NOMO-1 treated with dmso at 0.1 percent for 144 hours (cell line): ENCODE results near the gene SLC25A23.
A peak's percentile ranks its signal among the peaks of the same experiment; 100 is the strongest.
"Not testable (repeated sequence)": the region's sequence is repeated elsewhere in the genome, so short reads cannot be mapped to it uniquely, and the experiment has no call there.

Source experiments
- DNase-seq: peaks from one replicate; lab custom pipeline; 2025; ENCODE audit not compliant: unreplicated experiment; lab: John Stamatoyannopoulos, UW

SLC25A23 gene

GRCh38 chr19:6457958-6458694, 1.5 kb downstream of the SLC25A23 start:
- DNase-seq, result no peak

GRCh38 chr19:6455924-6456323, 3.7 kb downstream of the SLC25A23 start:
- DNase-seq, result no peak

DNA sequence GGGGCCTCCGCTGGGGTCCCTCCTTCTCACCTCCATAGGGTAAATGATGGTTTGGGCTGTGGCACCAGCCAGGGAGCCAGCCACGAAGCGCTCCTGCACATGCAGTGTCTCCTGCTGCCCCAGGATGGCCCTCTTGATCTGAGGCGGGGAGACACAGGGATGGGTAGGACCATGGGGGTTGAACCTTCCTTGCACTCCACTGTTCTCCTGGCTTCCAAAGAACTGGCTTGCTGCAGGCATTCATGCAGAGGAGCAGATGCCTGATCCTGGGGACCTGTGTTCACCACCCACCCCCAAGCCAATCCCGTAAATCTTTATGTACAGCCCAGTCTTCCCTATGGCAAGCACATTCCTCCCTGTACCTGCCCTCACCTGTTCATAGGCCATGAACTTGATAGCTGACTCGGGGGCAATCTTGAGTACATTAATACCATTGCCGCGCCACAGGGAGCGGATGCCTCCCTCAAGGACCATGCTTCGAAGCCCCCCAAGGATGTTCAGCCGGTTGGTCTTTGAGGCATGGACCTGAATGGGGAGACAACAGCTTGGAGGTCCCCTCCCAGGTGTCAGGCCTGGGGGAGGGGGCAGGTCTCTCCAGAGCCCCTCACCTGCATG, 5.5 kb downstream of the SLC25A23 start:
- DNase-seq, result no peak

DNA sequence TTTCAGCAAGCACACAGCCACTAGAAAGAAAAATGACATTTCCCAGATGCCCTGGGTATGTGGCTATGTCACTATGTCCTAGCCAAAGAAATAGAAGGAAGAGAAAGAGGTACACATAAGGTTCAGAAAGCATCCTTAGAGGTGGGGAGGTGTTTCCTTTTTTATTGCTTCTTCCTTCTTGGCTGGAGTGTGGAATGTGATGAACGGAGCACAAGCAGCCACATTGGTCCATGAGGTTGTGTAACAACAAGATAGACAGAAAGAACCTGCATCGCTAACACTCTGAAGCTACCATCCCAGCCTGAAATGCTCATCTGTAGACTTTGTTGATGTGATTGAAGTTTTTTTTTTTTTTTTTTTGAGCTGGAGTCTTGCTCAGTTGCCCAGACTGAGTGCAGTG, 6.7 kb downstream of the SLC25A23 start:
- no peak for DNase-seq

GRCh38 chr19:6452223-6452614, 7.4 kb downstream of the SLC25A23 start:
- no peak for DNase-seq

DNA sequence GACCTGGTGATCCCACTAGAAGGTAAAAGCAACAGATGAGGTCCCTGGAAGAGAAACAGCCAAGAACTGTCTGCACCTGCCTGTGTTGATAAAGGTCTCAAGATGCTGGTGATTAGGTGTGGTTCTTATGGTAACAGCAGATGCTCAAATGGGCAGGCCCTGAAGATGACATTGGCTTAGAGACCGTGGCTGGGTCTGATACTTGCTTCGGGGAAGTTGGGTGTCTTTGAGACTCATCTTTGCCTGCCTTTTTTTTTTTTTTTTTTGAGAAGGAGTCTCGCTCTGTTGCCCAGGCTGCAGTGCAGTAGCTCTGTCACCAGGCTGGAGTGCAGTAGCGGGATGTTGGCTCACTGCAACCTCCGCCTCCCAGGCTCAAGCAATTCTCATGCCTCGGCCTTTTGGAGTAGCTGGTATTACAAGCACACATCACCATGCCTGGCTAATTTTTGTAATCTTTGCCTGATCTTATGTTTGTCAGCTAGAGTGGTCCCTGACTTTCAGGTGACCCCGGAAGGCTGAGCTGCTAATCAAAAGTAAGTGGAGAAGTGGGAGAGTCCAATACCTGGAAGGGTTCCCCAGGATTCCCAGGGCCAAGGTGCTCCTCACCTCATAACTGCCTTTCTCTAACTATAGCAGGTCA, 7.9 kb downstream of the SLC25A23 start:
- no peak for DNase-seq

DNA sequence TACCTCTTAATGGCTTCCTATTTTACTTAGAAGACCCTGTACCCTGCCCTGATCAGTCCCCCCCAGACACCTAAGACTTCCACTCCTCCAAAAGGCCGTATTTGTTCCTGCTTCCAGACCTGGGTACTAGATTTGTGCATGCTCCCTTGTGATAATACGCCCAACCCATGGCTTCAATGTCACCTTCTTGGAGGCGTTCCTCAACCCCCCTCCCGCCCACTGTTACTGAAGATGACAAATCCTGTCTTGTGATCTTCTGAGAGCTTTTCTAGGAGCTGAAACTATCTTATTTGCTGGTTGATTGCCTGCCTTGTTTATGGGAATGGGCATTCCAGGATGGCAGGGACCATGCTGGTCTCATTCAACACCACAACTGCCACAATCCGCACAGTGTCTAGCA, 9.4 kb downstream of the SLC25A23 start:
- no peak for DNase-seq

DNA sequence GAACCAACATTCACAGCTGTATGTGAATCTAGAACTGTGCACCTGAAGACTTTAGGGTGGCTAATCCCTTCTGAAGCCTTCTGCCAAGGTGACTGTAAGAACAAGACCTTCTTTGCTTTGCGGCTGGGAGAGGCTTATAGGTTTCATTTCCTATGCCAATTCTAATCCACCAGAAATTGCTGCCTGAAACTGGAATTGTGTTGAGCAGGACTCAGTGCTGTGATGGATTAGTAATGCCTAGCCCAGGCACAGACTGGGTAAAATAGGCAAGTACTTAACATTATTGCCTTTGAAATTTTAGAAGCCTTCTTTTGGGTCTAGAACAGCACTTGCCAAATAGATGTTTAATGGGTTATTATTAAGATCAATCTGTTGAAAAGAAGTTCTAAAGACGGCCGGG, 11.5 kb downstream of the SLC25A23 start:
- no peak for DNase-seq

GRCh38 chr19:6446452-6446851, 13.1 kb downstream of the SLC25A23 start:
- no peak for DNase-seq

DNA sequence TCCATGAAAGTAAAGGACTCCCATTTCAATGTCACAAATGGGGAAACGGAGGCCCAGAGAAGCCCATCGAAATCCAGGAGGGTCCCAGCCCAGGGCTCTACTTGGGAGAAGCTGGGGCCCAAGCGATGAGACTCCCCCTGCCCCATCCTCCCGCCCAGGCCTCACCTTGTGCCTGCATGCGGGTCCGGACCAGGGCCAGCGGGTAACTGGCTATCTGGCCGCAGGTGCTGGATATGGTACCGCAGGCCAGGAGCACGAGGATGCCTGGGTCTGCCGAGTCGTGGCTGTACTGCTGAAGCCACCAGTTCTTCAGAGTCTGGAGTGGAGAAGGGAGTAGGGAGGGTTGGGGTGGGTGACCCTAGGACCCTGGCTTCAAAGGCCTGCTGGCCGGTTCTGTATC, 15.6 kb downstream of the SLC25A23 start:
- no peak for DNase-seq

- no peak for DNase-seq
Measured at GRCh38 chr19:6442087-6442688, 17.4 kb downstream of the SLC25A23 start.

GRCh38 chr19:6440905-6441304, 18.7 kb downstream of the SLC25A23 start:
- DNase-seq, result no peak

GRCh38 chr19:6439743-6440142, 19.8 kb downstream of the SLC25A23 start:
- no peak for DNase-seq

- no peak for DNase-seq
Measured at GRCh38 chr19:6433663-6434062, 25.9 kb downstream of the SLC25A23 start, which contains the start of gene SLC25A41. Gene SLC25A41, minus strand, starts transcription at chr19:6433763. Its CDS starts 70 bp downstream, at chr19:6433693.

GRCh38 chr19:6433165-6433564, 26.4 kb downstream of the SLC25A23 start:
- DNase-seq, result no peak

- DNase-seq, result no peak
Measured at GRCh38 chr19:6431891-6432290, 27.7 kb downstream of the SLC25A23 start.

DNA sequence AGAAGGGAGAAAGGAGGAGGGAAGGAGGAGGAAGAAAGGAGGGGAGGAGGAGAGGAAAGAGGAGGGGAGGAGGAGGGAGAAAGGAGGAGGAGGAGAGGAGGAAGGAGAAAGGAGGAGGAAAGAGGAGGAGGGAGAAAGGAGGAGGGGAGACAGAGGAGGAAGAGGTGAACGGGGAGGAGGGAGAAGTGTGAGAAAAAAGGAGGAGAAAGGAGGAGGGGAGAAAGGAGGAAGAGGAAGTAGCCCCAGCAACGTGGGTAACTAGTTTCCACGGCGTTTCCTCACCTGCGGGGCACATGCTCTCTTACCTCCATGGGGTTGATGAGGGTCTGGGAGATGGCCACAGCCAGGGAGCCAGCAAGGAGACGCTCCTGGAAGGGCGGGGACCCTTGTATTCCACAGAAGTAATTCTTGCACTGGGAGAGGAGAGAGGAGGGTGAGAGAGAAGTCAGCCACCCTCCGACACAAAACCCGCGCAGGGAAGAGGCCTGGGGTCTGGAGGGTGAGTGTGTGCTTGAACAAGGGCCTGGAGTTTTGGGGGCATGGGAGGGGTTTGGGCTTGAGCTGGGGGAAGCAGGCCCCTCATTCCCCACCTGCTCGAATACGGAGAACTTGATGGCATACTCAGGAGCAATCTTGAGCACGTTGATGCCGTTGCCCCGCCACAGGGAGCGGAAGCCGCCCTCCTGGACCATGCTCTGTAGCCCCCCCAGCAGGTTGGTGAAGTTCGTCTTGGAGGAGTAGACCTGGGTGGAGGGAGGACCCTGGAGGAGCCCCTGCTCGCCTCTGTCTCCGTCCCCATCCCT, 30.0 kb downstream of the SLC25A23 start:
- peak; percentile 76 for DNase-seq

DNA sequence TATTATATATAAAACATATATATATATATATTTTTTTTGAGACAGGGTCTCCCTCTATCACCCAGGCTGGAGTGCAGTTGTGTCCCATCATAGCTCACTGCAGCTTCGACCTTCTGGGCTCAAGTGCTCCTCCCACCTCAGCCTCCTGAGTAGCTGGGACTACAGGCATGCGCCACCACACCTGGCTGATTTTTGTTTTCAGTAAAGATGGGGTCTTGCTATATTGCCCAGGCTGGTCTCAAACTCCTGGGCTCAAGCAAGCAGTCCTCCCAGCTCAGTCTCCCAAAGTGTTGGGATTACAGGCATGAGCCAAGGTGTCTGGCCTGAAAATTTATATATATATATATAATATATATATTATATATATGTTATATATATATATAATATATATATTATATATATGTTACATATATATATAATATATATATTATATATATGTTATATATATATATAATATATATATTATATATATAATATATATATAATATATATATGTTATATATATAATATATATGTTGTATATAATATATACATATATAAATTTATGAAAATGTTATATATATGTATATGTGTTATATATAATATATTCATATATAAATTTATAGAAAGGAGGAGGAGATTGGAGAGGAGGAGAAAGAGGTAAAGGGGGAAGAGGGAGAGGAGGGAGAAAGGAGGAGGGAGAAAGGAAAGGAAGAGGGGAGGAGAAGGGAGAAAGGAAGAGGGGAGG, 30.7 kb downstream of the SLC25A23 start:
- not testable (repeated sequence) for DNase-seq

DNA sequence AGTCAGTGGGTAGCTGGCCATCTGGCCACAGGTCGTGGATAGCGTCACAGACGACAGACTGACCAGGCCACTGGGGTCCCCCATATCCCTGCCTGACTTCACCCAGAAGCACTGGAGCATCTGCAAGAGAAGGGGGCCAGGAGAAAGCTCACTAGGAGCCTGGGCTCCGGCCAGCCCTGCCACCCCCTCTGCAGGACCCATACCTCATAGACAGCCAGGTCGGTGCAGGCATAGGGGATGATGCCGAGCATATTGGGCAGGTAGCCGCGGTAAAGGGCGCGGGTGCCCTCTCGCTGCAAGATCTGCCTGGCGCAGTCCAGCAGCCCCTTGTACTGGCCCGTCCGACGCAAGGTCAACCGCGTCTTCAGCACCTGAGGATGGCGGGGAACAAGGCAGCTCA, 32.5 kb downstream of the SLC25A23 start:
- no peak for DNase-seq
